Spleen (tissue), 7 donors: Measurements from ENCODE around the gene AP1S1.

Experiments
- POLR2A ChIP-seq, 3 donors: fragments of 450-650 bp; IDR thresholded peaks; one replicate each; pipeline ENCODE4 v1.5.1; 2017; ENCODE audit warnings: antibody characterized with exemption in 3 of 3, mild to moderate bottlenecking in 1 of 3
- POLR2AphosphoS5 ChIP-seq, 3 donors: sonication (generic); formaldehyde crosslinking; IDR thresholded peaks; one replicate each; pipeline ENCODE4 v1.5.1; 2017; ENCODE audit warnings: antibody characterized with exemption in 3 of 3
- TF ChIP-seq, protein P1 (sequence below), 11 experiments: fragments of 200-600 bp in 7 of 11; fragments of 450-650 bp in 4 of 11; sonication (generic) in 4 of 11; IDR thresholded peaks in 8 of 11; conservative IDR thresholded peaks in 3 of 11; 1 replicate in 7 of 11; 2 replicates in 4 of 11; pipeline versions ENCODE4 v1.4.0 to v1.8.0; 2016 to 2021; ENCODE audit warnings: antibody characterized with exemption in 11 of 11, inconsistent platforms in 4 of 11, mild to moderate bottlenecking in 1 of 11
- donor health status: DM: no; HTN: no; CAD: no; lungs with moderate emphysema.
- donor health status: DM: no; HTN: no; CAD: no.
- donor health status: DM: no; HTN: no; CAD: no.

DNA sequence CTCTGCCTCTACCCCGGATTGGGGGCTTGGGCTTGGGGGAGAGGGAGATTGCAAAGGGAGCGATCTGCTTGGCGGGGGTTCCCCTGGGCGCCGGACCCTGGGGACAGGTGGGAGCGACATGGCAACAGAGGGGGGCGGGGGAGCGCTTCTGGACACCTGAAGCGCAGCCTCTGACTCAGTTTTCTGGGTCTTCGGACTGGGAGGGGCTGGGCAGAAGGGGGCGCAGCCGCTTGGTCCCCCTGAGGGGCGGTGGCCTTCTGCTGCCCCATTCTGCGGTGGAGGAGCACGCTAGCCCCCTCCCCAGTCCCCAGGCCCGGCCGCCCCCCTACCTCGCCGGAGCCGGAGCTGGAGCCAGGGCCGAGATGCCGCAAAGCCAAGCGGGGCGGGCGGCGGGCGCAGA lies 25.4 kb downstream of the AP1S1 start:
- TF ChIP-seq, protein P1, sequence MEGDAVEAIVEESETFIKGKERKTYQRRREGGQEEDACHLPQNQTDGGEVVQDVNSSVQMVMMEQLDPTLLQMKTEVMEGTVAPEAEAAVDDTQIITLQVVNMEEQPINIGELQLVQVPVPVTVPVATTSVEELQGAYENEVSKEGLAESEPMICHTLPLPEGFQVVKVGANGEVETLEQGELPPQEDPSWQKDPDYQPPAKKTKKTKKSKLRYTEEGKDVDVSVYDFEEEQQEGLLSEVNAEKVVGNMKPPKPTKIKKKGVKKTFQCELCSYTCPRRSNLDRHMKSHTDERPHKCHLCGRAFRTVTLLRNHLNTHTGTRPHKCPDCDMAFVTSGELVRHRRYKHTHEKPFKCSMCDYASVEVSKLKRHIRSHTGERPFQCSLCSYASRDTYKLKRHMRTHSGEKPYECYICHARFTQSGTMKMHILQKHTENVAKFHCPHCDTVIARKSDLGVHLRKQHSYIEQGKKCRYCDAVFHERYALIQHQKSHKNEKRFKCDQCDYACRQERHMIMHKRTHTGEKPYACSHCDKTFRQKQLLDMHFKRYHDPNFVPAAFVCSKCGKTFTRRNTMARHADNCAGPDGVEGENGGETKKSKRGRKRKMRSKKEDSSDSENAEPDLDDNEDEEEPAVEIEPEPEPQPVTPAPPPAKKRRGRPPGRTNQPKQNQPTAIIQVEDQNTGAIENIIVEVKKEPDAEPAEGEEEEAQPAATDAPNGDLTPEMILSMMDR (IDR thresholded peaks at IDR 0.05 in 8 of 11, conservative IDR thresholded peaks at IDR 0.05 in 3 of 11): no peak
- TF ChIP-seq POLR2A (IDR thresholded peaks at IDR 0.05) (no peak), POLR2AphosphoS5 (IDR thresholded peaks at IDR 0.05) (no peak)
